ENCODE measurements around the gene NETO2. TPM values are rescaled to one million over a fixed set of nuclear protein-coding genes. Genes with fewer than 3 reads are reported as not detected.
"Not testable (repeated sequence)": the region's sequence is repeated elsewhere in the genome, so short reads cannot be mapped to it uniquely, and the experiment has no call there.

The NETO2 gene
- total RNA-seq, 1 donor from 2014 or later = 3.7 TPM

DNA sequence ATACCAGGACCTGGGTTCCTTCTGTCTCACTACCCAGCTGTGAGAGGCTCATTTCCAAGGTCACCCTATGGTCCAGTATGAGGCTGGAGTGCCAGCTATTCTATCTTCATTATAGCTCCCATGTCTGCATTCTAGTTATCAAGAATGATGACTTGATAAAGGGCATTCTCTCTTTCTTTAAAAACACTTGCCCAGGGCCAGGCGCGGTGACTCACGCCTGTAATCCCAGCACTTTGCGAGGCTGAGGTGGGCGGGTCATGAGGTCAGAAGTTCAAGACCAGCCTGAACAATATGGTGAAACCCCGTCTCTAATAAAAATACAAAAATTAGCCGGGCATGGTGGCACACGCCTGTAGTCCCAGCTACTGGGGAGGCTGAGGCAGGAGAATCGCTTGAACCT lies 5.8 kb downstream of the NETO2 start:
- not testable (repeated sequence) for H3K9ac ChIP-seq (ENCODE audit: low read depth in 1 of 3, low read length in 3 of 3); H3K4me1 ChIP-seq (ENCODE audit: control insufficient read depth in 3 of 3, insufficient read depth in 3 of 3, low read length in 3 of 3); H3K36me3 ChIP-seq (ENCODE audit: control insufficient read depth in 3 of 3, insufficient read depth in 3 of 3, low read length in 3 of 3); H3K27ac ChIP-seq (ENCODE audit: low read depth, low read length); H3K9me3 ChIP-seq (ENCODE audit: control insufficient read depth in 3 of 3, low read length in 3 of 3); H3K4me3 ChIP-seq (ENCODE audit: low read length in 3 of 3); H3K27me3 ChIP-seq (ENCODE audit: control insufficient read depth in 3 of 3, insufficient read depth in 3 of 3, low read length in 3 of 3)

GRCh38 chr16:47136099-47136842 lies 7.5 kb downstream of the NETO2 start:
- H3K9ac ChIP-seq (ENCODE audit: low read depth in 1 of 3, low read length in 3 of 3) = no peak overlapping the region
- H3K9me3 ChIP-seq (ENCODE audit: control insufficient read depth in 3 of 3, low read length in 3 of 3) = no peaks in the 10 kb centered on the region
- no peak overlapping the region for H3K27ac ChIP-seq (ENCODE audit: low read depth, low read length)
- no peaks in the 10 kb centered on the region for H3K27me3 ChIP-seq (ENCODE audit: control insufficient read depth in 3 of 3, insufficient read depth in 3 of 3, low read length in 3 of 3)
- no peaks in the 10 kb centered on the region for H3K36me3 ChIP-seq (ENCODE audit: control insufficient read depth in 3 of 3, insufficient read depth in 3 of 3, low read length in 3 of 3)
- no peak overlapping the region for H3K4me3 ChIP-seq (ENCODE audit: low read length in 3 of 3)
- H3K4me1 ChIP-seq (ENCODE audit: control insufficient read depth in 3 of 3, insufficient read depth in 3 of 3, low read length in 3 of 3) = no peaks in the 10 kb centered on the region

- Histone ChIP-seq H3K36me3 (ENCODE audit: control insufficient read depth in 3 of 3, insufficient read depth in 3 of 3, low read length in 3 of 3) (no peaks in the 10 kb centered on the region), H3K27me3 (ENCODE audit: control insufficient read depth in 3 of 3, insufficient read depth in 3 of 3, low read length in 3 of 3) (no peaks in the 10 kb centered on the region), H3K9me3 (ENCODE audit: control insufficient read depth in 3 of 3, low read length in 3 of 3) (no peaks in the 10 kb centered on the region), H3K27ac (ENCODE audit: low read depth, low read length) (no peak overlapping the region), H3K9ac (ENCODE audit: low read depth in 1 of 3, low read length in 3 of 3) (no peak overlapping the region), H3K4me3 (ENCODE audit: low read length in 3 of 3) (no peak overlapping the region), H3K4me1 (ENCODE audit: control insufficient read depth in 3 of 3, insufficient read depth in 3 of 3, low read length in 3 of 3) (no peaks in the 10 kb centered on the region)
Measured at GRCh38 chr16:47134550-47134949, 9.2 kb downstream of the NETO2 start.

DNA sequence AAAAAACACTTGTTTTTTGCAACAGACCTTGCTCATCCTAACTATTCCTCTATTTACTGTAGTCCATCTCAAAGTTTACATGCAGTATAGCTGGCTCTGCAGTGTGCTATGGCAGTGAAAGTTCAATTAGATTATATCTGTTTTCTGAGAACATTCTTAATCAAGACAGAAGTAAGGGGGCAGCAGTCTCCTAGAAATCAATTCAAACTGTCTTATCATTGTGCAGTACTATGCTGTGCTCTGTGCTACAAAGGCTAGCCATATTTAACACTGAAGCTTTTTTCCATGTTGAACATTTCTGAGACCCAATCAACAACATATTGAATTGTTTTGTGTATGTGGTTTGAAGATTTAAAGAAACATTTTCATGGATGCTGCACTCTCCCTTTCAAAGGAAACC lies 11.4 kb downstream of the NETO2 start:
- H3K27me3 ChIP-seq (ENCODE audit: control insufficient read depth in 3 of 3, insufficient read depth in 3 of 3, low read length in 3 of 3) = no peaks in the 10 kb centered on the region
- no peak overlapping the region for H3K4me3 ChIP-seq (ENCODE audit: low read length in 3 of 3)
- H3K36me3 ChIP-seq (ENCODE audit: control insufficient read depth in 3 of 3, insufficient read depth in 3 of 3, low read length in 3 of 3) = no peaks in the 10 kb centered on the region
- H3K9ac ChIP-seq (ENCODE audit: low read depth in 1 of 3, low read length in 3 of 3) = no peak overlapping the region
- no peak overlapping the region for H3K27ac ChIP-seq (ENCODE audit: low read depth, low read length)
- H3K4me1 ChIP-seq (ENCODE audit: control insufficient read depth in 3 of 3, insufficient read depth in 3 of 3, low read length in 3 of 3) = no peaks in the 10 kb centered on the region
- no peaks in the 10 kb centered on the region for H3K9me3 ChIP-seq (ENCODE audit: control insufficient read depth in 3 of 3, low read length in 3 of 3)

DNA sequence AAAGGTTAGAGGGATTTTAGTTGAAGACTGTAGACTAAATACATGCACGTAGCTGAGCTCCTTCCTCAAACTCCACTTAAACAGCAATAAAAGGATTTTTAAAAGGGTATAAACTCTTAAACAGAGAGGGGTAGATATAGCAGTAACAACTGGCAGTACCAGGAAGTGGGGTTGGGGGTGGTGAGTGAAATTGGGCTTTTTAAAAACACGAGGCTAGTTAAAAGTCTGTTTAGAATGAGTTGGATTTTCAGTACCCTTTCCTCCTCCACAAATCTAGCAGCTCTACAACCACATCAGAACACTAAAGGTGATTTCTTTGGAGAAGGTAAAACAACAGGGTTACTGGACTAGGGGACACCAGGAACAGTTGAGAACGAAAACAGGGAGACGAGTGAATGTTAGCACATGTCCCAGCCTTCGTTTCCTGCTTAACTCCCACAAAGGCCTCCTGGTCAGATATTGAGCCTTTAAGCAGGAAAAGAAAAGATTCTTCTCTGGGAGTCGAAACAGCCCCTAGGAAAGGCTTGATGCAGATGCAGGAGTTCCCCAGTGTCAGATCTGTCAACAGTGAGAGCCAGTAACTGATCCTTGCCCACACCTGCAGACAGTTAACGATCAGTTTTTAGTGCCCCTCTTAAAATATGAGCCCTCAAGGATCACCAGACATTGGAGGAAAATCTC lies 13.8 kb downstream of the NETO2 start:
- H3K36me3 ChIP-seq (ENCODE audit: control insufficient read depth in 3 of 3, insufficient read depth in 3 of 3, low read length in 3 of 3) = no peaks in the 10 kb centered on the region
- no peaks in the 10 kb centered on the region for H3K4me1 ChIP-seq (ENCODE audit: control insufficient read depth in 3 of 3, insufficient read depth in 3 of 3, low read length in 3 of 3)
- no peak overlapping the region for H3K9ac ChIP-seq (ENCODE audit: low read depth in 1 of 3, low read length in 3 of 3)
- no peak overlapping the region for H3K4me3 ChIP-seq (ENCODE audit: low read length in 3 of 3)
- H3K27me3 ChIP-seq (ENCODE audit: control insufficient read depth in 3 of 3, insufficient read depth in 3 of 3, low read length in 3 of 3) = no peaks in the 10 kb centered on the region
- H3K27ac ChIP-seq (ENCODE audit: low read depth, low read length) = no peak overlapping the region
- H3K9me3 ChIP-seq (ENCODE audit: control insufficient read depth in 3 of 3, low read length in 3 of 3) = no peaks in the 10 kb centered on the region

GRCh38 chr16:47127541-47127940 lies 16.2 kb downstream of the NETO2 start:
- no peaks in the 10 kb centered on the region for H3K27me3 ChIP-seq (ENCODE audit: control insufficient read depth in 3 of 3, insufficient read depth in 3 of 3, low read length in 3 of 3)
- no peaks in the 10 kb centered on the region for H3K9me3 ChIP-seq (ENCODE audit: control insufficient read depth in 3 of 3, low read length in 3 of 3)
- no peaks in the 10 kb centered on the region for H3K4me1 ChIP-seq (ENCODE audit: control insufficient read depth in 3 of 3, insufficient read depth in 3 of 3, low read length in 3 of 3)
- H3K36me3 ChIP-seq (ENCODE audit: control insufficient read depth in 3 of 3, insufficient read depth in 3 of 3, low read length in 3 of 3) = no peaks in the 10 kb centered on the region
- H3K4me3 ChIP-seq (ENCODE audit: low read length in 3 of 3) = no peak overlapping the region
- no peak overlapping the region for H3K27ac ChIP-seq (ENCODE audit: low read depth, low read length)
- no peak overlapping the region for H3K9ac ChIP-seq (ENCODE audit: low read depth in 1 of 3, low read length in 3 of 3)

- H3K4me3 ChIP-seq (ENCODE audit: low read length in 3 of 3) = no peak overlapping the region
- no peaks in the 10 kb centered on the region for H3K9me3 ChIP-seq (ENCODE audit: control insufficient read depth in 3 of 3, low read length in 3 of 3)
- H3K36me3 ChIP-seq (ENCODE audit: control insufficient read depth in 3 of 3, insufficient read depth in 3 of 3, low read length in 3 of 3) = no peaks in the 10 kb centered on the region
- no peaks in the 10 kb centered on the region for H3K4me1 ChIP-seq (ENCODE audit: control insufficient read depth in 3 of 3, insufficient read depth in 3 of 3, low read length in 3 of 3)
- no peak overlapping the region for H3K9ac ChIP-seq (ENCODE audit: low read depth in 1 of 3, low read length in 3 of 3)
- H3K27me3 ChIP-seq (ENCODE audit: control insufficient read depth in 3 of 3, insufficient read depth in 3 of 3, low read length in 3 of 3) = no peaks in the 10 kb centered on the region
- no peak overlapping the region for H3K27ac ChIP-seq (ENCODE audit: low read depth, low read length)
Measured at GRCh38 chr16:47125757-47126156, 18.0 kb downstream of the NETO2 start.

- H3K27ac ChIP-seq (ENCODE audit: low read depth, low read length) = no peak overlapping the region
- H3K27me3 ChIP-seq (ENCODE audit: control insufficient read depth in 3 of 3, insufficient read depth in 3 of 3, low read length in 3 of 3) = no peaks in the 10 kb centered on the region
- H3K9ac ChIP-seq (ENCODE audit: low read depth in 1 of 3, low read length in 3 of 3) = no peak overlapping the region
- no peak overlapping the region for H3K4me3 ChIP-seq (ENCODE audit: low read length in 3 of 3)
- no peaks in the 10 kb centered on the region for H3K36me3 ChIP-seq (ENCODE audit: control insufficient read depth in 3 of 3, insufficient read depth in 3 of 3, low read length in 3 of 3)
- H3K9me3 ChIP-seq (ENCODE audit: control insufficient read depth in 3 of 3, low read length in 3 of 3) = no peaks in the 10 kb centered on the region
- H3K4me1 ChIP-seq (ENCODE audit: control insufficient read depth in 3 of 3, insufficient read depth in 3 of 3, low read length in 3 of 3) = no peaks in the 10 kb centered on the region
Measured at GRCh38 chr16:47113130-47113529, 30.6 kb downstream of the NETO2 start.

GRCh38 chr16:47110939-47111338 lies 32.8 kb downstream of the NETO2 start:
- no peak overlapping the region for H3K9ac ChIP-seq (ENCODE audit: low read depth in 1 of 3, low read length in 3 of 3)
- H3K4me1 ChIP-seq (ENCODE audit: control insufficient read depth in 3 of 3, insufficient read depth in 3 of 3, low read length in 3 of 3) = no peaks in the 10 kb centered on the region
- no peaks in the 10 kb centered on the region for H3K27me3 ChIP-seq (ENCODE audit: control insufficient read depth in 3 of 3, insufficient read depth in 3 of 3, low read length in 3 of 3)
- no peak overlapping the region for H3K4me3 ChIP-seq (ENCODE audit: low read length in 3 of 3)
- no peaks in the 10 kb centered on the region for H3K36me3 ChIP-seq (ENCODE audit: control insufficient read depth in 3 of 3, insufficient read depth in 3 of 3, low read length in 3 of 3)
- no peak overlapping the region for H3K27ac ChIP-seq (ENCODE audit: low read depth, low read length)
- H3K9me3 ChIP-seq (ENCODE audit: control insufficient read depth in 3 of 3, low read length in 3 of 3) = no peaks in the 10 kb centered on the region

DNA sequence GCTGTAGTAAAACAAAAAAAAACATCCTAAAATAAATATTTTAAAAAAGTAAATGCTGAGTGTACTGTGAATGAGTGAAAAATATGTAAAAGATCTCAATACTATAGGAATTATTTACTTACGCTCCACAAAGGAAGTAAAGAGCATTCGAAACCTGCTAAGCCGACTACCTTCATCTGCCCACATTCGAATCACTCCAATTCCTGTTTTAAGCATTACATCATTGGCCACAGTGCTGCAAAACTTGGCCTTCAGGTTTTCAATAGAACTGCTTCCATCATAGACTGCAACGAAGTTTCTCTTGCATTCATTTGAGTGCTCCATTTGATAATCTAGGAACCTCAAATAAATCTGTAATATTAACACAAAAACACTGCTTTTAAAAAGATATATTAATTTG lies 34.4 kb downstream of the NETO2 start:
- H3K9me3 ChIP-seq (ENCODE audit: control insufficient read depth in 3 of 3, low read length in 3 of 3) = no peaks in the 10 kb centered on the region
- H3K4me3 ChIP-seq (ENCODE audit: low read length in 3 of 3) = no peak overlapping the region
- H3K36me3 ChIP-seq (ENCODE audit: control insufficient read depth in 3 of 3, insufficient read depth in 3 of 3, low read length in 3 of 3) = no peaks in the 10 kb centered on the region

More for the DNA sequence above, 34.4 kb downstream of the NETO2 start:
- H3K27me3 ChIP-seq (ENCODE audit: control insufficient read depth in 3 of 3, insufficient read depth in 3 of 3, low read length in 3 of 3) = no peaks in the 10 kb centered on the region
- no peaks in the 10 kb centered on the region for H3K4me1 ChIP-seq (ENCODE audit: control insufficient read depth in 3 of 3, insufficient read depth in 3 of 3, low read length in 3 of 3)
- H3K27ac ChIP-seq (ENCODE audit: low read depth, low read length) = no peak overlapping the region
- no peak overlapping the region for H3K9ac ChIP-seq (ENCODE audit: low read depth in 1 of 3, low read length in 3 of 3)
